Effector memory CD8-positive, alpha-beta T cell (primary cell): ENCODE data around the gene ITGAE.

Experiments used
- ATAC-seq: fragments of 150-1000 bp; cut with Tn5 transposase; replicated peaks from 2 replicates; pipeline ENCODE4 v1.10.0; 2021; ENCODE audit warnings: mild to moderate bottlenecking, moderate library complexity
- DNase-seq, 3 experiments: peaks; one replicate each; pipeline ENCODE4 v3.0.0; 2021
- H3K27ac Mint-ChIP-seq, 2 donors: one replicate each; pipeline ENCODE4 v1.8.0; 2022; ENCODE audit warnings: mild to moderate bottlenecking in 2 of 2, mixed read lengths in 2 of 2, moderate library complexity in 2 of 2
- H3K27me3 Mint-ChIP-seq, 2 donors: one replicate each; pipeline ENCODE4 v1.8.0; 2022; ENCODE audit warnings: mixed read lengths in 2 of 2
- H3K36me3 Mint-ChIP-seq: one replicate; pipeline ENCODE4 v1.8.0; 2022; ENCODE audit warnings: mild to moderate bottlenecking, moderate library complexity, mixed read lengths; ENCODE audit not compliant: insufficient read depth
- H3K4me1 Mint-ChIP-seq, 2 donors: one replicate each; pipeline ENCODE4 v1.8.0; 2022; ENCODE audit warnings: low read depth in 2 of 2, mixed read lengths in 2 of 2
- H3K4me3 Mint-ChIP-seq, 2 donors: one replicate each; pipeline ENCODE4 v1.8.0; 2022; ENCODE audit warnings: mild to moderate bottlenecking in 2 of 2, mixed read lengths in 2 of 2, moderate library complexity in 2 of 2
- H3K9me3 Mint-ChIP-seq, 2 donors: one replicate each; pipeline ENCODE4 v1.8.0; 2022; ENCODE audit warnings: mixed read lengths in 2 of 2

ITGAE gene

GRCh38 chr17:3693829-3694231 is 107.2 kb downstream of the ITGAE start:
- no peaks in the 10 kb centered on the region for H3K27me3 Mint-ChIP-seq
- peaks cover 20 to 23% of the 10 kb centered on the region in 2 donors for H3K4me1 Mint-ChIP-seq
- ATAC-seq: peak; percentile 75
- DNase-seq: peak; percentile 25 to 49 (median 45)
- H3K36me3 Mint-ChIP-seq: peaks cover 17% of the 10 kb centered on the region
- no peaks in the 10 kb centered on the region for H3K9me3 Mint-ChIP-seq
- peak overlapping the region; percentile 86 to 91 for H3K4me3 Mint-ChIP-seq
- H3K27ac Mint-ChIP-seq: peak overlapping the region; percentile 28 to 79

- Mint-ChIP-seq H3K36me3 (peaks cover 17% of the 10 kb centered on the region), H3K4me1 (peaks cover 20 to 23% of the 10 kb centered on the region in 2 donors), H3K4me3 (peak overlapping the region in 1 of 2 donors; percentile 12), H3K9me3 (no peaks in the 10 kb centered on the region), H3K27me3 (no peaks in the 10 kb centered on the region), H3K27ac (peak overlapping the region in 1 of 2 donors; percentile 49)
- no peak for DNase-seq
- ATAC-seq: no peak
Observed at GRCh38 chr17:3693141-3693540, 107.8 kb downstream of the ITGAE start.

- no peak for ATAC-seq
- Mint-ChIP-seq H3K4me1 (peaks cover 20 to 23% of the 10 kb centered on the region in 2 donors), H3K9me3 (no peaks in the 10 kb centered on the region), H3K27ac (no peak overlapping the region), H3K27me3 (no peaks in the 10 kb centered on the region), H3K4me3 (no peak overlapping the region), H3K36me3 (peaks cover 17% of the 10 kb centered on the region)
- DNase-seq: no peak
Observed at GRCh38 chr17:3692346-3692745, 108.6 kb downstream of the ITGAE start.

- no peak for ATAC-seq
- Mint-ChIP-seq H3K4me1 (peaks cover 18 to 21% of the 10 kb centered on the region in 2 donors), H3K9me3 (no peaks in the 10 kb centered on the region), H3K4me3 (no peak overlapping the region), H3K27me3 (no peaks in the 10 kb centered on the region), H3K36me3 (peaks cover 14% of the 10 kb centered on the region), H3K27ac (no peak overlapping the region)
- no peak for DNase-seq
Observed at GRCh38 chr17:3691617-3692067, 109.3 kb downstream of the ITGAE start.

GRCh38 chr17:3690094-3690715 is 110.8 kb downstream of the ITGAE start:
- H3K4me1 Mint-ChIP-seq: peaks cover 16 to 20% of the 10 kb centered on the region in 2 donors
- H3K27me3 Mint-ChIP-seq: no peaks in the 10 kb centered on the region
- ATAC-seq (no peak), DNase-seq (no peak)
- no peaks in the 10 kb centered on the region for H3K9me3 Mint-ChIP-seq
- peaks cover 11% of the 10 kb centered on the region for H3K36me3 Mint-ChIP-seq
- peak overlapping the region in 1 of 2 donors; percentile 60 for H3K27ac Mint-ChIP-seq
- no peak overlapping the region for H3K4me3 Mint-ChIP-seq

GRCh38 chr17:3689262-3690093 is 111.5 kb downstream of the ITGAE start:
- H3K4me3 Mint-ChIP-seq: no peak overlapping the region
- no peak for ATAC-seq
- peaks cover 14 to 15% of the 10 kb centered on the region in 2 donors for H3K4me1 Mint-ChIP-seq
- H3K27me3 Mint-ChIP-seq: no peaks in the 10 kb centered on the region
- DNase-seq: no peak
- H3K9me3 Mint-ChIP-seq: no peaks in the 10 kb centered on the region
- H3K27ac Mint-ChIP-seq: no peak overlapping the region
- peaks cover 15% of the 10 kb centered on the region for H3K36me3 Mint-ChIP-seq

GRCh38 chr17:3688852-3689261 is 112.1 kb downstream of the ITGAE start:
- no peak for DNase-seq
- H3K4me1 Mint-ChIP-seq: peaks cover 9 to 10% of the 10 kb centered on the region in 2 donors
- H3K27me3 Mint-ChIP-seq: no peaks in the 10 kb centered on the region
- no peaks in the 10 kb centered on the region for H3K9me3 Mint-ChIP-seq
- ATAC-seq: no peak
- H3K27ac Mint-ChIP-seq: no peak overlapping the region
- H3K4me3 Mint-ChIP-seq: no peak overlapping the region
- H3K36me3 Mint-ChIP-seq: peaks cover 15% of the 10 kb centered on the region

GRCh38 chr17:3688027-3688553 is 112.9 kb downstream of the ITGAE start:
- Mint-ChIP-seq H3K4me1 (peaks cover 7 to 9% of the 10 kb centered on the region in 2 donors), H3K27ac (no peak overlapping the region), H3K4me3 (no peak overlapping the region), H3K27me3 (no peaks in the 10 kb centered on the region), H3K9me3 (no peaks in the 10 kb centered on the region), H3K36me3 (peaks cover 16% of the 10 kb centered on the region)
- DNase-seq (no peak), ATAC-seq (no peak)

GRCh38 chr17:3685174-3685573 is 115.8 kb downstream of the ITGAE start:
- Mint-ChIP-seq H3K9me3 (no peaks in the 10 kb centered on the region), H3K4me1 (peaks cover 11 to 19% of the 10 kb centered on the region in 2 donors), H3K27ac (no peak overlapping the region), H3K36me3 (peaks cover 18% of the 10 kb centered on the region), H3K27me3 (no peaks in the 10 kb centered on the region), H3K4me3 (no peak overlapping the region)
- ATAC-seq (no peak), DNase-seq (no peak)

- Mint-ChIP-seq H3K4me1 (peaks cover 14 to 20% of the 10 kb centered on the region in 2 donors), H3K9me3 (no peaks in the 10 kb centered on the region), H3K36me3 (peaks cover 18% of the 10 kb centered on the region), H3K27me3 (no peaks in the 10 kb centered on the region), H3K27ac (peak overlapping the region; percentile 41 to 44), H3K4me3 (no peak overlapping the region)
- DNase-seq (peak; percentile 53 to 62 (median 56)), ATAC-seq (peak; percentile 94)
Observed at GRCh38 chr17:3683054-3683511, 117.9 kb downstream of the ITGAE start.

- Mint-ChIP-seq H3K36me3 (peaks cover 18% of the 10 kb centered on the region), H3K4me3 (peak overlapping the region in 1 of 2 donors; percentile 31), H3K9me3 (no peaks in the 10 kb centered on the region), H3K27ac (peak overlapping the region in 1 of 2 donors; percentile 66), H3K4me1 (peaks cover 14 to 20% of the 10 kb centered on the region in 2 donors), H3K27me3 (no peaks in the 10 kb centered on the region)
- DNase-seq (no peak), ATAC-seq (no peak)
Observed at GRCh38 chr17:3682033-3682432, 119.0 kb downstream of the ITGAE start.

GRCh38 chr17:3681565-3681964 is 119.4 kb downstream of the ITGAE start:
- peaks cover 14 to 20% of the 10 kb centered on the region in 2 donors for H3K4me1 Mint-ChIP-seq
- no peak for DNase-seq
- H3K9me3 Mint-ChIP-seq: no peaks in the 10 kb centered on the region
- H3K27ac Mint-ChIP-seq: no peak overlapping the region
- no peak overlapping the region for H3K4me3 Mint-ChIP-seq
- H3K36me3 Mint-ChIP-seq: peaks cover 18% of the 10 kb centered on the region
- no peak for ATAC-seq
- no peaks in the 10 kb centered on the region for H3K27me3 Mint-ChIP-seq

GRCh38 chr17:3681057-3681456 is 119.9 kb downstream of the ITGAE start:
- Mint-ChIP-seq H3K4me1 (peaks cover 14 to 20% of the 10 kb centered on the region in 2 donors), H3K27me3 (no peaks in the 10 kb centered on the region), H3K4me3 (no peak overlapping the region), H3K27ac (no peak overlapping the region), H3K36me3 (peaks cover 18% of the 10 kb centered on the region), H3K9me3 (no peaks in the 10 kb centered on the region)
- DNase-seq (no peak), ATAC-seq (no peak)
